ENCODE data around the gene FMN1. TPM values are rescaled to one million over a fixed set of nuclear protein-coding genes. Genes with fewer than 3 reads are reported as not detected.

The FMN1 gene
- total RNA-seq, 2 donors from 2014 or later: 26.9 to 27.5 TPM

GRCh38 chr15:33068511-33068990, 126.0 kb downstream of the FMN1 start:
- peaks cover 0 to 11% of the 10 kb centered on the region in 2 donors for H3K4me1 ChIP-seq (ENCODE audit: control insufficient read depth in 1 of 2, low read depth in 2 of 2)
- H3K36me3 ChIP-seq: no peaks in the 10 kb centered on the region
- DNase-seq (ENCODE audit: low spot score) (no peak), ATAC-seq (ENCODE audit: insufficient number of reproducible peaks, low FRiP score, low read depth) (no peak)
- H3K27me3 ChIP-seq (replicated peaks; ENCODE audit: insufficient read depth): no peaks in the 10 kb centered on the region
- TF ChIP-seq CTCF (IDR thresholded peaks at IDR 0.05): no peak
- no peaks in the 10 kb centered on the region for H3K9me3 ChIP-seq
- H3K27ac ChIP-seq: no peak overlapping the region
- H3K4me3 ChIP-seq: peak overlapping the region; percentile 54

- Histone ChIP-seq H3K27me3 (replicated peaks; ENCODE audit: insufficient read depth) (no peaks in the 10 kb centered on the region), H3K4me1 (ENCODE audit: control insufficient read depth in 1 of 2, low read depth in 2 of 2) (peaks cover 0 to 11% of the 10 kb centered on the region in 2 donors), H3K36me3 (no peaks in the 10 kb centered on the region), H3K4me3 (peak overlapping the region; percentile 54), H3K9me3 (no peaks in the 10 kb centered on the region), H3K27ac (no peak overlapping the region)
- TF ChIP-seq CTCF (IDR thresholded peaks at IDR 0.05): no peak
- DNase-seq (ENCODE audit: low spot score): no peak
- no peak for ATAC-seq (ENCODE audit: insufficient number of reproducible peaks, low FRiP score, low read depth)
Measured at GRCh38 chr15:33068007-33068481, 126.5 kb downstream of the FMN1 start.

- no peaks in the 10 kb centered on the region for H3K36me3 ChIP-seq
- DNase-seq (ENCODE audit: low spot score): no peak
- TF ChIP-seq CTCF (IDR thresholded peaks at IDR 0.05): no peak
- no peak for ATAC-seq (ENCODE audit: insufficient number of reproducible peaks, low FRiP score, low read depth)
- H3K27ac ChIP-seq: no peak overlapping the region
- no peaks in the 10 kb centered on the region for H3K27me3 ChIP-seq (replicated peaks; ENCODE audit: insufficient read depth)
- no peaks in the 10 kb centered on the region for H3K9me3 ChIP-seq
- H3K4me1 ChIP-seq (ENCODE audit: control insufficient read depth in 1 of 2, low read depth in 2 of 2): peaks cover 0 to 11% of the 10 kb centered on the region in 2 donors
- H3K4me3 ChIP-seq: peak overlapping the region; percentile 54
Measured at GRCh38 chr15:33067456-33067855, 127.1 kb downstream of the FMN1 start.

- Histone ChIP-seq H3K4me1 (ENCODE audit: control insufficient read depth in 1 of 2, low read depth in 2 of 2) (peaks cover 0 to 11% of the 10 kb centered on the region in 2 donors), H3K27me3 (replicated peaks; ENCODE audit: insufficient read depth) (no peaks in the 10 kb centered on the region), H3K9me3 (no peaks in the 10 kb centered on the region), H3K36me3 (no peaks in the 10 kb centered on the region), H3K4me3 (no peak overlapping the region), H3K27ac (no peak overlapping the region)
- ATAC-seq (ENCODE audit: insufficient number of reproducible peaks, low FRiP score, low read depth) (no peak), DNase-seq (ENCODE audit: low spot score) (no peak)
- no peak for TF ChIP-seq CTCF (IDR thresholded peaks at IDR 0.05)
Measured at GRCh38 chr15:33066584-33066983, 127.9 kb downstream of the FMN1 start.

- no peak overlapping the region for H3K27ac ChIP-seq
- TF ChIP-seq CTCF (IDR thresholded peaks at IDR 0.05): no peak
- H3K4me1 ChIP-seq (ENCODE audit: control insufficient read depth in 1 of 2, low read depth in 2 of 2): peaks cover 0 to 11% of the 10 kb centered on the region in 2 donors
- H3K4me3 ChIP-seq: no peak overlapping the region
- no peaks in the 10 kb centered on the region for H3K27me3 ChIP-seq (replicated peaks; ENCODE audit: insufficient read depth)
- H3K36me3 ChIP-seq: no peaks in the 10 kb centered on the region
- DNase-seq (ENCODE audit: low spot score) (no peak), ATAC-seq (ENCODE audit: insufficient number of reproducible peaks, low FRiP score, low read depth) (no peak)
- no peaks in the 10 kb centered on the region for H3K9me3 ChIP-seq
Measured at GRCh38 chr15:33064878-33065277, 129.6 kb downstream of the FMN1 start.
